Activated B cell treated with CpG ODN at 0.5 μM for 24 hours (primary cell): ENCODE results near the gene VAT1. TPM values are rescaled to one million over a fixed set of nuclear protein-coding genes. Genes with fewer than 3 reads are reported as not detected.
"Not testable (repeated sequence)": the region's sequence is repeated elsewhere in the genome, so short reads cannot be mapped to it uniquely, and the experiment has no call there.

Source experiments
- ATAC-seq: fragments of 200-7000 bp; cut with Tn5 transposase; one replicate; pipeline ENCODE4 v1.10.0; 2021; ENCODE audit warnings: low read depth, mild to moderate bottlenecking, moderate library complexity
- CTCF ChIA-PET: fragments of 350-600 bp; sonication (Branson Sonifier 250); formaldehyde crosslinking; loops from one replicate; lab custom pipeline; 2021; ENCODE audit warnings: antibody characterized with exemption; lab: Charles Lee
- POLR2A ChIA-PET: fragments of 350-600 bp; sonication (Branson Sonifier 250); formaldehyde crosslinking; loops from one replicate; lab custom pipeline; 2021; ENCODE audit warnings: antibody characterized with exemption; lab: Charles Lee
- DNase-seq: peaks from one replicate; pipeline ENCODE4 v3.0.0; 2022
- H3K27ac Mint-ChIP-seq: one replicate; pipeline ENCODE4 v1.8.0; 2020; ENCODE audit warnings: mixed read lengths
- H3K27me3 Mint-ChIP-seq: one replicate; pipeline ENCODE4 v1.8.0; 2021; ENCODE audit warnings: mixed read lengths
- H3K36me3 Mint-ChIP-seq: one replicate; pipeline ENCODE4 v1.8.0; 2021; ENCODE audit warnings: low read depth, mixed read lengths
- H3K4me1 Mint-ChIP-seq: one replicate; pipeline ENCODE4 v1.8.0; 2021; ENCODE audit warnings: mixed read lengths
- H3K4me3 Mint-ChIP-seq: one replicate; pipeline ENCODE4 v1.8.0; 2020; ENCODE audit warnings: mild to moderate bottlenecking, mixed read lengths
- H3K9me3 Mint-ChIP-seq: one replicate; pipeline ENCODE4 v1.8.0; 2020; ENCODE audit warnings: mixed read lengths
- intact Hi-C: fragments of 100-400 bp; cut with micrococcal nuclease; formaldehyde crosslinking; loops from one replicate; pipeline ENCODE4 v1.15.1; 2024
- total RNA-seq: library from RNA; stranded (reverse); gene quantifications from 2 replicates; pipeline ENCODE4 v1.2.3, GENCODE V29; 2022
- TF ChIP-seq, protein P1 (sequence below): fragments of 200-600 bp; IDR thresholded peaks from one replicate; pipeline ENCODE4 v1.8.0; 2022; ENCODE audit warnings: antibody characterized with exemption, mild to moderate bottlenecking

Gene VAT1
- total RNA-seq, 1 donor from 2014 or later: 34.4 TPM

DNA sequence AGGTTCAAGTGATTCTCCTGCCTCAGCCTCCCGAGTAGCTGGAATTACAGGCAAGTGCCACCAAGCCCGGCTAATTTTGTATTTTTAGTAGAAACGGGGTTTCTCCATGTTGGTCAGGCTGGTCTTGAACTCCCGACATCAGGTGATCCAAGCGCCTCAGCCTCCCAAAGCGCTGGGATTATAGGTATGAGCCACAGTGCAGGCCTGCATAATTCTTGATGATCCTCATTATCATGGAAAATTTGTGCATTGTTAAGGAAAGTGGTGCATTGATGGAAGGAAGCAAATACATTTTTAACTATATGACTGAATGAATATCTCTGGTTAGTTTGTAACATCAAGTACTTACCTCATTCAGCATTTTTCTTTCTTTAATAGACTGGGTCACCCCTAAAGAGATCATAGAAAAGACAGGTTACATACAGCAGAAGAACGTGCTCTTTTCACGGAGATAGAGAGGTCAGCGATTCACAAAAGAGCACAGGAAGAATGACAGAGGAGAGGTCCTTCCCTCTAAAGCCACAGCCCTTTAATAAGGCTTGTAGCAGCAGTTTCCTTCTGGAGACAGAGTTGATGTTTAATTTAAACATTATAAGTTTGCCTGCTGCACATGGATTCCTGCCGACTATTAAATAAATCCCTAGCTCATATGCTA lies 40.9 kb upstream of the VAT1 start:
- DNase-seq: no peak
- no peaks in the 10 kb centered on the region for H3K36me3 Mint-ChIP-seq
- intact Hi-C loops: no loop called here
- H3K4me3 Mint-ChIP-seq: no peak overlapping the region
- TF ChIP-seq, protein P1, sequence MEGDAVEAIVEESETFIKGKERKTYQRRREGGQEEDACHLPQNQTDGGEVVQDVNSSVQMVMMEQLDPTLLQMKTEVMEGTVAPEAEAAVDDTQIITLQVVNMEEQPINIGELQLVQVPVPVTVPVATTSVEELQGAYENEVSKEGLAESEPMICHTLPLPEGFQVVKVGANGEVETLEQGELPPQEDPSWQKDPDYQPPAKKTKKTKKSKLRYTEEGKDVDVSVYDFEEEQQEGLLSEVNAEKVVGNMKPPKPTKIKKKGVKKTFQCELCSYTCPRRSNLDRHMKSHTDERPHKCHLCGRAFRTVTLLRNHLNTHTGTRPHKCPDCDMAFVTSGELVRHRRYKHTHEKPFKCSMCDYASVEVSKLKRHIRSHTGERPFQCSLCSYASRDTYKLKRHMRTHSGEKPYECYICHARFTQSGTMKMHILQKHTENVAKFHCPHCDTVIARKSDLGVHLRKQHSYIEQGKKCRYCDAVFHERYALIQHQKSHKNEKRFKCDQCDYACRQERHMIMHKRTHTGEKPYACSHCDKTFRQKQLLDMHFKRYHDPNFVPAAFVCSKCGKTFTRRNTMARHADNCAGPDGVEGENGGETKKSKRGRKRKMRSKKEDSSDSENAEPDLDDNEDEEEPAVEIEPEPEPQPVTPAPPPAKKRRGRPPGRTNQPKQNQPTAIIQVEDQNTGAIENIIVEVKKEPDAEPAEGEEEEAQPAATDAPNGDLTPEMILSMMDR: no peak
- POLR2A ChIA-PET: interaction anchor here (0.6 kb wide), 1 partner anchor 1868 kb away, joined by 3 read pairs; no protein-coding TSS in a partner anchor
- no peaks in the 10 kb centered on the region for H3K9me3 Mint-ChIP-seq
- CTCF ChIA-PET: no interaction called here
- no peak overlapping the region for H3K27ac Mint-ChIP-seq
- H3K27me3 Mint-ChIP-seq: no peaks in the 10 kb centered on the region
- ATAC-seq: no peak
- H3K4me1 Mint-ChIP-seq: no peaks in the 10 kb centered on the region

DNA sequence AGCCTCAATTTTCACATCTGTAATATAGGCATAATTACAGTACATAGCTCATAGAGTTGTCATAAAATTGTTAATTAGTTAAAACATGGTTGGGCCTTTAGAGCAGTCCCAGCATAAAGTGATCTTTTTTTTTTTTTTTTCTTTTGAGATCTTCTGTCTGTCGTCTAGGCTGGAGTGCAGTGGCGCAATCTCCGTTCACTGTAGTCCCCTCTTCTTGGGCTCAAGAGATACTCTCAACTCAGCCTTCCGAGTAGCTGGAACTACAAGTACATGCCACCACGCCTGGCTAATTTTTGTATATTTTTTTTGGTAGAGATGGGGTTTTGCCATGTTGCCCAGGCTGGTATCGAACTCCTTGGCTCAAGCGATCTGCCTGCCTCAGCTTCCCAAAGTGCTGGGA lies 33.9 kb upstream of the VAT1 start:
- intact Hi-C loops: no loop called here
- H3K36me3 Mint-ChIP-seq: peaks cover 2% of the 10 kb centered on the region
- ATAC-seq (no peak), DNase-seq (no peak)
- no peak overlapping the region for H3K4me3 Mint-ChIP-seq
- ChIA-PET CTCF (no interaction called here), POLR2A (no interaction called here)
- no peaks in the 10 kb centered on the region for H3K9me3 Mint-ChIP-seq
- no peaks in the 10 kb centered on the region for H3K27me3 Mint-ChIP-seq
- no peaks in the 10 kb centered on the region for H3K4me1 Mint-ChIP-seq
- H3K27ac Mint-ChIP-seq: no peak overlapping the region
- TF ChIP-seq, protein P1: no peak

DNA sequence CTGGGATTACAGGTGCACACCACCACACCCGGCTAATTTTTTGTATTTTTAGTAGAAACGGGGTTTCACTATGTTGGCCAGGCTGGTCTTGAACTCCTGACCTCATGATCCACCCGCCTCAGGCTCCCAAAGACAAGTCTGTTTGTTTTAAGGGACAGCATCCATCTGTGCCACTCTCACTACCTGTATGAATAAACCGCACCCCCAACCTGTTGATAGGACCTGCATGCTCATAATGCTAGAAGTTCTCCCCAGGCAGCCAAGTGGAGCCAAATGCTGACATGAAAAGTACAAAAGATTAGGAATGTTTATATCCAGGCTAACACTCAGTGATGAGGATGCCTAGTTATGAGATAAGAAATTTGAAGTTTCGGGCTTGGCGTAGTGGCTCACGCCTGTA lies 30.8 kb upstream of the VAT1 start:
- H3K27me3 Mint-ChIP-seq, H3K9me3 Mint-ChIP-seq, ATAC-seq, H3K4me1 Mint-ChIP-seq, H3K4me3 Mint-ChIP-seq, POLR2A ChIA-PET, CTCF ChIA-PET, DNase-seq, H3K27ac Mint-ChIP-seq, H3K36me3 Mint-ChIP-seq, intact Hi-C loops: not testable (repeated sequence)

DNA sequence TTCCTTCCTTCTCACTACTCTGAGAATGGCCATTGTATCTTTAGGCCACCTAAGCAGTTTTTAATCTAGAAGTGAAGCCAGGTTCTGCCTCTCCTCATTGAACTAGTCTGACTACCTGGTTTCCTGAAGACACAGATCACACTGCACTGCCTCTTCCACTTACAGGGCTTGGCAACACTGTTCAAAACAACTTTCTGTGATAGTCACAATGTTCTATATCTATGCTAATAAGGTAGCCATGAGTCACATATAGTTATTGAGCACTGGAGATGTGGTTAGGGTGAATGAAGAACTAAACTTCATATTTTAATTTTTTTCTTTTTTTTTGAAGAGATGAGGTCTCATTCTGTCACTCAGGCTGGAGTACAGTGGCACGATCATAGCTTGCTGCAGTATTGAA lies 29.8 kb upstream of the VAT1 start:
- no peaks in the 10 kb centered on the region for H3K27me3 Mint-ChIP-seq
- CTCF ChIA-PET: no interaction called here

DNA sequence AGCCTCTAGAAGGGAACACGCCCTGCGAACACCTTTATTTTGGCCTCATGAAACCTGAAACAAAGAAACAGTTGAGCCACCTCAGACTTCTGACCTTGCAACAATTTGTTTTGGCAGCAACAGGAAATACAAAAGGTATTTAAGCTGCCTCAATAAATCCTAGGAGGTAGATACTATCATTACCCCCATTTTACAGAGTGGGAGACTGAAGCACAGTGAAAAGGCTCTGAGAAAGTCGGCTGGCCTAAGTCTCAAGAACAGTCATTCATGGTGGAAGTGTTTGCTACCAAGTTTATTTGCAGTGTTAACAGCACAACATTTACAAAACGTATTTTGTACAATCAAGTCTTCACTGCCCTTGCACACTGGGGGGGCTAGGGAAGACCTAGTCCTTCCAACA lies 21.8 kb upstream of the VAT1 start:
- Mint-ChIP-seq H3K4me3 (no peak overlapping the region), H3K27ac (no peak overlapping the region), H3K36me3 (no peaks in the 10 kb centered on the region), H3K9me3 (no peaks in the 10 kb centered on the region), H3K27me3 (no peaks in the 10 kb centered on the region), H3K4me1 (no peaks in the 10 kb centered on the region)
- intact Hi-C loops: no loop called here
- DNase-seq: no peak
- ChIA-PET POLR2A (interaction anchor here (0.7 kb wide), 1 partner anchor 10 kb away, joined by 4 read pairs; no protein-coding TSS in a partner anchor), CTCF (no interaction called here)
- TF ChIP-seq, protein P1: no peak
- ATAC-seq: no peak

More for the DNA sequence above, 29.8 kb upstream of the VAT1 start:
- POLR2A ChIA-PET: no interaction called here
- Mint-ChIP-seq H3K36me3 (peaks cover 2% of the 10 kb centered on the region), H3K4me3 (no peak overlapping the region), H3K4me1 (no peaks in the 10 kb centered on the region), H3K27ac (no peak overlapping the region), H3K9me3 (no peaks in the 10 kb centered on the region)
- ATAC-seq: no peak
- TF ChIP-seq, protein P1: no peak
- no peak for DNase-seq
- intact Hi-C loops: no loop called here

DNA sequence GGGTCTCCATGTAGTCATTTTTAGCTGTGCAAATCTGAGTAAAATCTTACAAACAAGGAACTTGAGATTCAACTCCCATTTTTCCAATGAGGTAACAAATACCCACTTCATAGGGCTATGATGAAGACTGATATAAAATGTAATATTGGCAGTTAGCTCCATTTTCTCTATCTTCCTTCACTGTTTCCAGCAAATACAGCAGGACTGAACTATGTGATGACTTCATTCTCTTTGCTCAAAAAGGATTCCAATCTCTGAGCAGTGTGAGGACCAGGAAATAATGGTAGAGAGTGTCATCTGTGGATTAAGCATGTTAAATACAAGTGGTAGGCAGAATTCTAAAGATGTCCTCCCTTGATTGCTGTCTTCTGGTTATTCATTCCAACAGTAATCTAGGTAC lies 21.1 kb upstream of the VAT1 start:
- ChIA-PET CTCF (no interaction called here), POLR2A (interaction anchor here (0.6 kb wide), 1 partner anchor 13 kb away, joined by 5 read pairs; no protein-coding TSS in a partner anchor)
- H3K4me1 Mint-ChIP-seq: no peaks in the 10 kb centered on the region
- intact Hi-C loops: no loop called here
- no peak overlapping the region for H3K27ac Mint-ChIP-seq
- TF ChIP-seq, protein P1: no peak
- no peak overlapping the region for H3K4me3 Mint-ChIP-seq
- ATAC-seq (no peak), DNase-seq (no peak)
- no peaks in the 10 kb centered on the region for H3K36me3 Mint-ChIP-seq
- no peaks in the 10 kb centered on the region for H3K9me3 Mint-ChIP-seq
- H3K27me3 Mint-ChIP-seq: no peaks in the 10 kb centered on the region
